HG02610 (cell line): ENCODE measurements around the gene TBC1D3.
"Not testable (repeated sequence)": the region's sequence is repeated elsewhere in the genome, so short reads cannot be mapped to it uniquely, and the experiment has no call there.

Experiments
- ATAC-seq: cut with Tn5 transposase; IDR thresholded peaks from one replicate; pipeline ENCODE4 v1.9.1; 2021; ENCODE audit warnings: mild to moderate bottlenecking, moderate library complexity; ENCODE audit not compliant: unreplicated experiment

Gene TBC1D3

DNA sequence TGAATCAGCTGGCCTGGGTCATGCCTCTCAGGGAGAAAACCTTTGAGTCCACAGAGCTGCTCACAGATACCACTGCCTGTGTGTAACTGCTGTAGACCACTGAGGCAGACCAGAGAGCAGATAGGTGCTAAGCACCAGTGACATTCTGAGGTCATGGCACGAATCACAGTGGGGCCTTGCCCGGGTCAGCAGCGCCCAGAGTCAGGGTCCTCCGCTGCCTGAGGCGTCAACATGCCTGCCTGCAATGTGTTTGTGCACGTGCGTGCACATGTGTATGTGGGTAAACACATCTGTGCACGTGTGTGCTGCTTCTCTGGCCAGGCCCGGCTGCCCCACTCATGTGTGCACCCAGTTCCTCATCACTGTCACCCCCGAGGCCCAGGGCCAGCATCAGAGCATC, at the start of gene TBC1D3:
Gene TBC1D3, minus strand, starts transcription at position 101 of the 400 bp plus-strand sequence. CDS start 1,526 bp downstream, outside the sequence.
- ATAC-seq: not testable (repeated sequence)

DNA sequence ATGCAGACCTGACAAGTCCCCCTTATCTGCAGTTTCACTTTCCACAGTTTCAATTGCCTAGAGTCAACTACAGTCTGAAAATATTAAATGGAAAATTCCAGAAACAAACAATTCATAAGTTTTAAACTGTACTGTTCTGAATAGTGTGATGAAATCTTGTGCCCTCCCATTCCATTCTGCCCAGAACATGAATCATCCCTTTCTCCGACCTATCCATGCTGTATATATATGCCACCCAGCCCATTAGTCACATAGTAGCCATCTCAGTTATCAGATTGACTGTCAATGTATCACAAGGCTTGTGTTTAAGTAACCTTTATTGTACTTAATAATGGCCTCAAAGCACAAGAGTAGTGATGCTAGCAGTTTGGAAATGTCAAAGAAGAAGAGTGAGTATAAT, 40.4 kb upstream of the TBC1D3 start:
- ATAC-seq: not testable (repeated sequence)

DNA sequence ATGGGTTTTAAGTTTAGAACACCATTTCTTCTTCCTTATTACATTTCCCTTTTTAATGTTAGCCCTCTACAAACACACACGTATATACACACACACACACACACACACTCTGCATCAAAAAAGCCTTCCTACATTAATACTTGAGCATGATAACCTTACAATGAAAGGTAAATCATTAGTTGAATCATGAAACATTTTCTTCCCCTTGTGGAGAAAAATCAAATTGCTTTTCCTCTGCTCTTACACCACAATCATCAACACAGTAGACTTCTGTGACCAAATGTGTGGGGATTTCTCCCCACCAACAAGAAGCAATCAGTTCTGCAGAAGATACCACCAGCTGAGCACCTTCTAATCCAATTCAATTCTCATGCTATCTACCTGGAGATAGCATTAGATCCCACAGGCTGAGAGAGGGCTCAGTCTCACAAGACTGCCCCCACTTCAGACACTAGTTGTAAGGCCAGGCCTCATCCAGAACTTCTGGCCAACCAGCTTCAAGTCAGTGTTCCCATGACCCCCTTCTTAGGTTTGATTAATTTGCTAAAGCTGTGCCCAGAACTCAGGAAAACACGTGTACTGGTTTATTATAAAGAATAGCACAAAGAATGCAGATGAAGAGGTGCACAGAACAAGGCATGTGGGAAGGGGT, 33.6 kb upstream of the TBC1D3 start:
- not testable (repeated sequence) for ATAC-seq

DNA sequence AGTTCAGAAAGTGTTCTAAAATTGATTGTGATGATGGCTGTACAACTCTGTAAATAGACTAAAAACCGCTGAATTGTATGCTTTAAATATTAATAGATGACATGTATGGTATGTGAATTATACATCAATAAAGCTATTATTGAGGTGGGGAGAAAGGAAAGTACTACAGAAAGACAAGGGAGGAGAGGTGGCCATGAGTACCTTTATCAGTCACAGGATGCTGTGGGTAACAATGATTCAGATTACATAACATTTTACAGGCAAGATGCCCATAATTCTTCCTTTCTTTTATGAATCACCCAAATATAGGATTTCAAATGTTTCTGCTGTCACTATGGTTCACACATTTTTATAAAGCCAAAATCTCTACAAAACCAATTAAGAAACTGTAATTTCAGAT, 28.5 kb upstream of the TBC1D3 start:
- not testable (repeated sequence) for ATAC-seq

DNA sequence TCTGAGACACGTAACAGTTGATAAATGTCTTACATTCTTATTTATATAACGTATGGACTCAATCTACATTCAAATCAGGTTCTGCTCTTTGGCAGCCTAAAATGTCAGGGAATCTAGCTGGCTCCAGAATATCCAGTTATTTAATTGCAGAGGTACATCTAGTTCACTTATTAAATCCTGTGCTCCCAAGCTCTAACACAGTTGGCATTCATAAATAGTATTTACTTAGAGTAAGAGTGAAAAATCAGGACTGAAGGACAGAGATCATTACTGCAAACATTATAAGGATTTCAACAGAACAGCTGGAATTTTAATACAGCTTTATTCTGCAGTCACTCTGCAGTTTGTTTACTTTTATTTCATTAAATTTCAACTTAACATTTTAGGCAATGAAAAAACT, 7.9 kb upstream of the TBC1D3 start:
- ATAC-seq: not testable (repeated sequence)

DNA sequence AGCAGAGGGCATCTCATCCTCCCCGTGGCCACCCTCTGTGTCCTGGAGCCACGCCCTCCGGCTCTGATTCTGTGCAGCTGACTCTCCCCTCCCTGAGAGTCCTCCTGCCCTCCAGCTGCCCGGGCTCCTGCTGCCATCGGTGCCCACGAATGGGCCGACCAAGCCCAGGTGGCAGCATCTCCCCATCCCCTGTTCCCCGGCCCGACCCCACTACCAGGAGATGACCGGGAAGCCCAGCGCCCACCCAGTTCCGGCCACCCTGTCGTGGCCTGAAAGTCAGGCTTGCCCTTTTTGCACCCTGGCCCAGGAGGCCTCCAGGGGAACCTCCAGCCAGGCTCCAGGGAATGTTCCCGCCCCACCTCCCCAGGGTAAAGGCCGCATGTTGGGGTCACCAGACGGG, 57.5 kb downstream of the TBC1D3 start:
- not testable (repeated sequence) for ATAC-seq
